HEK293 (cell line): ENCODE results near the gene PNMA6F.
A peak's percentile ranks its signal among the peaks of the same experiment; 100 is the strongest.

ENCODE experiments used
- CTCF ChIA-PET: fragments of 350-600 bp; formaldehyde crosslinking; extraction: SDS; loops from one replicate; lab custom pipeline; 2021; ENCODE audit warnings: antibody characterized with exemption; lab: Yijun Ruan, JAX
- POLR2A ChIA-PET: fragments of 300-600 bp; formaldehyde crosslinking; extraction: SDS; loops from one replicate; lab custom pipeline; 2020; ENCODE audit warnings: antibody characterized with exemption, inconsistent platforms; lab: Yijun Ruan, JAX
- H3K27ac ChIP-seq: fragments of 200-500 bp; sonication (Bioruptor generic); 2 replicates; pipeline ENCODE4 v1.5.1; 2014; ENCODE audit warnings: low read depth, low read length, control low read depth, inconsistent platforms; ENCODE audit errors: extremely low read depth
- H3K36me3 ChIP-seq, 2 experiments: fragments of 200-500 bp in 1 of 2; sonication (Bioruptor generic) in 1 of 2; 1 replicate in 1 of 2; 2 replicates in 1 of 2; pipeline ENCODE4 v1.5.1; 2014 to 2017; ENCODE audit warnings: inconsistent platforms in 2 of 2, low read length in 2 of 2; ENCODE audit not compliant: control insufficient read depth in 2 of 2, insufficient read depth in 1 of 2
- H3K4me1 ChIP-seq: fragments of 200-500 bp; sonication (Bioruptor generic); 2 replicates; pipeline ENCODE4 v1.5.1; 2014; ENCODE audit warnings: mild to moderate bottlenecking, low read length, inconsistent platforms; ENCODE audit not compliant: control insufficient read depth, insufficient read depth
- H3K4me3 ChIP-seq: 2 replicates; pipeline ENCODE4 v1.5.1; 2011; ENCODE audit warnings: low read depth, mild to moderate bottlenecking, control low read depth, low read length, moderate library complexity
- H3K9me3 ChIP-seq: fragments of 200-500 bp; sonication (Bioruptor generic); 2 replicates; pipeline ENCODE4 v1.5.1; 2014; ENCODE audit warnings: low read depth, low read length, inconsistent platforms; ENCODE audit not compliant: control insufficient read depth, insufficient read depth
- HOXD13 ChIP-seq: sonication (generic); formaldehyde crosslinking; IDR thresholded peaks from 2 replicates; pipeline ENCODE4 v1.8.0; 2022; ENCODE audit warnings: missing genetic modification reagents, borderline replicate concordance
- KLF1 ChIP-seq: fragments of 450-650 bp; formaldehyde crosslinking; IDR thresholded peaks from 2 replicates; pipeline ENCODE4 v1.5.1; 2016; ENCODE audit warnings: missing biosample characterization, missing genetic modification characterization
- OVOL3 ChIP-seq: fragments of 450-650 bp; formaldehyde crosslinking; IDR thresholded peaks from 2 replicates; pipeline ENCODE4 v1.5.1; 2016; ENCODE audit warnings: missing biosample characterization, missing genetic modification characterization
- PRDM10 ChIP-seq: fragments of 450-650 bp; formaldehyde crosslinking; IDR thresholded peaks from 2 replicates; pipeline ENCODE4 v1.5.1; 2016; ENCODE audit warnings: missing biosample characterization, missing genetic modification characterization
- SCRT1 ChIP-seq: fragments of 450-650 bp; formaldehyde crosslinking; IDR thresholded peaks from 2 replicates; pipeline ENCODE4 v1.5.1; 2016; ENCODE audit warnings: missing biosample characterization, missing genetic modification characterization, borderline replicate concordance
- SP2 ChIP-seq: fragments of 450-650 bp; formaldehyde crosslinking; IDR thresholded peaks from 2 replicates; pipeline ENCODE4 v1.5.1; 2016; ENCODE audit warnings: missing biosample characterization, missing genetic modification characterization
- ZBTB26 ChIP-seq: fragments of 450-650 bp; formaldehyde crosslinking; optimal IDR thresholded peaks from 2 replicates; pipeline ENCODE3; 2016; ENCODE audit warnings: missing biosample characterization, mild to moderate bottlenecking, missing genetic modification characterization
- ZBTB44 ChIP-seq: fragments of 450-650 bp; IDR thresholded peaks from 2 replicates; pipeline ENCODE4 v1.5.1; 2018; ENCODE audit warnings: missing biosample characterization, mild to moderate bottlenecking, missing genetic modification characterization
- ZFHX2 ChIP-seq: fragments of 450-650 bp; formaldehyde crosslinking; conservative IDR thresholded peaks from 2 replicates; pipeline ENCODE4 v1.5.1; 2016; ENCODE audit warnings: missing biosample characterization, missing genetic modification characterization
- ZFP41 ChIP-seq: fragments of 450-650 bp; formaldehyde crosslinking; IDR thresholded peaks from 2 replicates; pipeline ENCODE4 v1.5.1; 2016; ENCODE audit warnings: missing biosample characterization, missing genetic modification characterization, borderline replicate concordance
- ZIC2 ChIP-seq: fragments of 450-650 bp; formaldehyde crosslinking; IDR thresholded peaks from 2 replicates; pipeline ENCODE4 v1.5.1; 2016; ENCODE audit warnings: missing biosample characterization, missing genetic modification characterization
- ZNF19 ChIP-seq: fragments of 450-650 bp; formaldehyde crosslinking; IDR thresholded peaks from 2 replicates; pipeline ENCODE4; 2016; ENCODE audit warnings: missing biosample characterization, missing genetic modification characterization, low read depth
- ZNF221 ChIP-seq: fragments of 450-650 bp; formaldehyde crosslinking; IDR thresholded peaks from 2 replicates; pipeline ENCODE4 v1.5.1; 2017; ENCODE audit warnings: missing biosample characterization, missing genetic modification characterization, borderline replicate concordance
- ZNF394 ChIP-seq: fragments of 450-650 bp; formaldehyde crosslinking; IDR thresholded peaks from 2 replicates; pipeline ENCODE4 v1.5.1; 2016; ENCODE audit warnings: missing biosample characterization, missing genetic modification characterization, mild to moderate bottlenecking, moderate library complexity, borderline replicate concordance
- ZNF404 ChIP-seq: fragments of 450-650 bp; formaldehyde crosslinking; IDR thresholded peaks from 2 replicates; pipeline ENCODE4 v1.5.1; 2017; ENCODE audit warnings: missing biosample characterization, missing genetic modification characterization
- ZNF449 ChIP-seq: fragments of 450-650 bp; formaldehyde crosslinking; IDR thresholded peaks from 2 replicates; pipeline ENCODE4 v1.5.1; 2017; ENCODE audit warnings: missing biosample characterization, mild to moderate bottlenecking, missing genetic modification characterization, moderate library complexity
- ZNF514 ChIP-seq: fragments of 450-650 bp; formaldehyde crosslinking; IDR thresholded peaks from 2 replicates; pipeline ENCODE4 v1.5.1; 2016; ENCODE audit warnings: missing biosample characterization, missing genetic modification characterization
- ZNF549 ChIP-seq: fragments of 450-650 bp; IDR thresholded peaks from 2 replicates; pipeline ENCODE4 v1.5.1; 2018; ENCODE audit warnings: missing biosample characterization, missing genetic modification characterization, mild to moderate bottlenecking, inconsistent platforms, moderate library complexity
- ZNF558 ChIP-seq: fragments of 450-650 bp; formaldehyde crosslinking; IDR thresholded peaks from 2 replicates; pipeline ENCODE4 v1.5.1; 2016; ENCODE audit warnings: missing biosample characterization, missing genetic modification characterization
- ZNF658 ChIP-seq: fragments of 450-650 bp; formaldehyde crosslinking; IDR thresholded peaks from 2 replicates; pipeline ENCODE4; 2016; ENCODE audit warnings: missing biosample characterization, missing genetic modification characterization
- ZNF704 ChIP-seq: fragments of 450-650 bp; formaldehyde crosslinking; IDR thresholded peaks from 2 replicates; pipeline ENCODE4 v1.5.1; 2016; ENCODE audit warnings: missing biosample characterization, missing genetic modification characterization
- ZNF76 ChIP-seq: fragments of 450-650 bp; formaldehyde crosslinking; IDR thresholded peaks from 2 replicates; pipeline ENCODE4; 2016; ENCODE audit warnings: low read depth, missing biosample characterization, missing genetic modification characterization, borderline replicate concordance

The PNMA6F gene

GRCh38 chrX:153352858-153353257 is 31.3 kb upstream of the PNMA6F start:
- H3K9me3 ChIP-seq = no peaks in the 10 kb centered on the region
- POLR2A ChIA-PET = no interaction called here
- CTCF ChIA-PET = interaction anchor here (0.6 to 1.1 kb wide), 3 partner anchors 9 to 448 kb away, joined by 3 to 4 read pairs (median 4); no protein-coding TSS in a partner anchor

GRCh38 chrX:153351981-153352380 is 30.4 kb upstream of the PNMA6F start:
- peaks cover 3 to 43% of the 10 kb centered on the region in 2 experiments; a peak in 2 of 3 replicates for H3K36me3 ChIP-seq
- ChIA-PET CTCF (interaction anchor here (0.6 to 0.8 kb wide), 4 partner anchors 13 to 200 kb away, joined by 3 to 6 read pairs (median 4); no protein-coding TSS in a partner anchor), POLR2A (no interaction called here)
- TF ChIP-seq PRDM10 (tag by site-specific recombination) = no peak
- TF ChIP-seq SCRT1 = no peak
- TF ChIP-seq SP2 = no peak
- no peak for TF ChIP-seq ZNF394
- no peak for TF ChIP-seq ZNF221
- TF ChIP-seq OVOL3 = no peak
- no peaks in the 10 kb centered on the region for H3K9me3 ChIP-seq
- H3K4me3 ChIP-seq = no peak overlapping the region
- H3K27ac ChIP-seq = no peak overlapping the region
- H3K4me1 ChIP-seq = no peaks in the 10 kb centered on the region

More at GRCh38 chrX:153352858-153353257, 31.3 kb upstream of the PNMA6F start:
- no peak overlapping the region for H3K4me3 ChIP-seq
- TF ChIP-seq ZNF449 (tag by site-specific recombination) (no peak), ZIC2 (peak; percentile 86)
- H3K4me1 ChIP-seq = no peaks in the 10 kb centered on the region
- peaks cover 3 to 34% of the 10 kb centered on the region in 2 experiments; a peak in 2 of 3 replicates for H3K36me3 ChIP-seq
- no peak overlapping the region for H3K27ac ChIP-seq

GRCh38 chrX:153349952-153350351 is 28.4 kb upstream of the PNMA6F start:
- H3K36me3 ChIP-seq = peaks cover 3 to 62% of the 10 kb centered on the region in 2 experiments; a peak in 2 of 3 replicates
- ChIA-PET POLR2A (no interaction called here), CTCF (no interaction called here)
- H3K27ac ChIP-seq = no peak overlapping the region
- H3K4me1 ChIP-seq = no peaks in the 10 kb centered on the region
- no peak overlapping the region for H3K4me3 ChIP-seq
- H3K9me3 ChIP-seq = no peaks in the 10 kb centered on the region
- TF ChIP-seq ZNF558 (tag by site-specific recombination) (no peak), ZNF549 (no peak), ZNF404 (tag by site-specific recombination) (no peak), ZNF394 (no peak), ZNF658 (no peak), ZNF704 (no peak), HOXD13 (CRISPR knock-in tag) (no peak), ZFP41 (tag by site-specific recombination) (no peak), ZBTB26 (no peak), KLF1 (tag by site-specific recombination) (no peak), ZNF76 (tag by site-specific recombination) (no peak), ZBTB44 (tag by site-specific recombination) (no peak), ZNF514 (tag by site-specific recombination) (no peak), ZFHX2 (no peak), ZNF19 (tag by site-specific recombination) (no peak)
